Gastroesophageal sphincter (tissue), 4 donors: ENCODE results near the gene CNNM3. TPM values are rescaled to one million over a fixed set of nuclear protein-coding genes. Genes with fewer than 3 reads are reported as not detected.

ENCODE experiments used
- ATAC-seq: fragments of 150-250 bp; one replicate; pipeline ENCODE4 v1.9.1; 2016; ENCODE audit warnings: mild to moderate bottlenecking, moderate library complexity
- H3K27ac ChIP-seq, 4 donors: fragments of 200-600 bp; sonication (generic) in 3 of 4; 1 replicate in 3 of 4; 2 replicates in 1 of 4; pipeline ENCODE4 v1.5.1; 2016 to 2019
- H3K27me3 ChIP-seq: fragments of 200-600 bp; sonication (generic); one replicate; pipeline ENCODE4 v1.5.1; 2019
- H3K36me3 ChIP-seq, 2 donors: fragments of 200-600 bp; sonication (generic); one replicate each; pipeline ENCODE4 v1.5.1; 2019; ENCODE audit warnings: control low read depth in 1 of 2
- H3K4me1 ChIP-seq, 3 donors: fragments of 200-600 bp; sonication (generic); 1 replicate in 2 of 3; 2 replicates in 1 of 3; pipeline ENCODE4 v1.5.1; 2016 to 2019; ENCODE audit warnings: control low read depth in 2 of 3
- H3K4me3 ChIP-seq, 2 donors: fragments of 200-600 bp; sonication (generic); one replicate each; pipeline ENCODE4 v1.5.1; 2019; ENCODE audit warnings: mild to moderate bottlenecking in 1 of 2, moderate library complexity in 1 of 2
- H3K9me3 ChIP-seq, 3 donors: fragments of 200-600 bp; sonication (generic); one replicate each; pipeline ENCODE4 v1.5.1; 2017 to 2019; ENCODE audit warnings: control low read depth in 2 of 3
- CTCF ChIP-seq, 4 experiments: fragments of 200-600 bp in 2 of 4; fragments of 450-650 bp in 2 of 4; sonication (generic) in 1 of 4; IDR thresholded peaks; one replicate each; pipeline ENCODE4 v1.5.1; 2017 to 2019; ENCODE audit warnings: antibody characterized with exemption in 4 of 4, mild to moderate bottlenecking in 2 of 4, moderate library complexity in 2 of 4
- EP300 ChIP-seq: sonication (generic); formaldehyde crosslinking; IDR thresholded peaks from one replicate; pipeline ENCODE4 v1.6.1; 2017; ENCODE audit warnings: antibody characterized with exemption, mild to moderate bottlenecking
- POLR2A ChIP-seq, 2 donors: fragments of 450-650 bp; IDR thresholded peaks; one replicate each; pipeline ENCODE4 v1.6.1; 2017; ENCODE audit warnings: antibody characterized with exemption in 2 of 2, mild to moderate bottlenecking in 2 of 2, moderate library complexity in 1 of 2
- POLR2AphosphoS5 ChIP-seq: sonication (generic); formaldehyde crosslinking; IDR thresholded peaks from one replicate; pipeline ENCODE4 v1.6.1; 2017; ENCODE audit warnings: antibody characterized with exemption
- WGBS, 2 donors: methylation state at CpG; one replicate each; pipeline ENCODE4 v1.1.5; 2018; ENCODE audit warnings: low coverage in 1 of 2; 5-methylcytosine and 5-hydroxymethylcytosine counted together
- total RNA-seq, 4 donors: library from RNA; depleted of rRNA; stranded (reverse); fragments of >200 nt; gene quantifications; one replicate each; pipeline ENCODE4 v1.1.0, GENCODE V29; 2016

CNNM3 gene
- total RNA-seq, 4 donors from 2014 or later = 10.4 to 21.6 (median 18.9) TPM

GRCh38 chr2:96869822-96870625, 54.0 kb downstream of the CNNM3 start, which contains the start of gene SEMA4C:
Gene SEMA4C (minus strand): TSS chr2:96870080. CDS start chr2:96867886, 2,194 bp downstream.
- H3K27me3 ChIP-seq = no peaks in the 10 kb centered on the region
- TF ChIP-seq POLR2AphosphoS5 (peak; percentile 76), EP300 (no peak), POLR2A (IDR thresholded peaks at IDR 0.05) (peak; percentile 69 to 78)
- WGBS, 2 donors = 0% methylated on average over 12 of the region's 93 CpGs; no CpG with 5 or more reads in 1 of the 2 donors
- H3K27ac ChIP-seq = peak within 1 kb of the TSS; percentile 96 to 100 (median 100)
- H3K36me3 ChIP-seq = peaks cover 0 to 27% of the 10 kb centered on the region in 2 donors
- peak; percentile 45 for ATAC-seq
- H3K4me3 ChIP-seq = peak within 1 kb of the TSS; percentile 74 to 99
- H3K9me3 ChIP-seq = no peaks in the 10 kb centered on the region
- H3K4me1 ChIP-seq = peaks cover 0 to 73% (median 41%) of the 10 kb centered on the region in 3 donors

- H3K9me3 ChIP-seq = no peaks in the 10 kb centered on the region
- TF ChIP-seq POLR2A (IDR thresholded peaks at IDR 0.05) = peak in 1 of 2 donors; percentile 34
- TF ChIP-seq POLR2AphosphoS5 = no peak
- TF ChIP-seq CTCF (IDR thresholded peaks at IDR 0.05) = no peak
- TF ChIP-seq EP300 = no peak
- 3 to 8% methylated on average over 2 to 8 of the region's 13 CpGs for WGBS, 2 donors
- H3K27ac ChIP-seq = peak overlapping the region; percentile 96 to 100 (median 100)
- peaks cover 0 to 20% of the 10 kb centered on the region in 2 donors for H3K36me3 ChIP-seq
- H3K27me3 ChIP-seq = no peaks in the 10 kb centered on the region
- ATAC-seq = no peak
- peaks cover 0 to 72% (median 41%) of the 10 kb centered on the region in 3 donors for H3K4me1 ChIP-seq
- peak overlapping the region; percentile 74 to 99 for H3K4me3 ChIP-seq
These were observed 54.7 kb downstream of the CNNM3 start for GRCh38 chr2:96870626-96871255.

- WGBS, 2 donors = 74 to 89% methylated on average over 4 to 12 of the region's 14 CpGs
- no peaks in the 10 kb centered on the region for H3K27me3 ChIP-seq
- H3K36me3 ChIP-seq = no peaks in the 10 kb centered on the region
- TF ChIP-seq POLR2AphosphoS5 (no peak), CTCF (IDR thresholded peaks at IDR 0.05) (no peak), EP300 (no peak), POLR2A (IDR thresholded peaks at IDR 0.05) (no peak)
- H3K9me3 ChIP-seq = no peaks in the 10 kb centered on the region
- peak overlapping the region in 2 of 4 donors; percentile 66 to 100 for H3K27ac ChIP-seq
- peaks cover 0 to 52% (median 22%) of the 10 kb centered on the region in 3 donors for H3K4me1 ChIP-seq
- H3K4me3 ChIP-seq = no peak overlapping the region
- no peak for ATAC-seq
These were observed 56.7 kb downstream of the CNNM3 start for GRCh38 chr2:96872591-96873349.

GRCh38 chr2:96873651-96874096, 57.6 kb downstream of the CNNM3 start:
- H3K27ac ChIP-seq = peak overlapping the region in 3 of 4 donors; percentile 56 to 66 (median 58)
- no peak overlapping the region for H3K4me3 ChIP-seq
- H3K4me1 ChIP-seq = peaks cover 0 to 48% (median 17%) of the 10 kb centered on the region in 3 donors
- no peaks in the 10 kb centered on the region for H3K27me3 ChIP-seq
- H3K9me3 ChIP-seq = no peaks in the 10 kb centered on the region
- WGBS, 2 donors = 69% methylated on average over 7 of the region's 8 CpGs; no CpG with 5 or more reads in 1 of the 2 donors
- TF ChIP-seq CTCF (IDR thresholded peaks at IDR 0.05) = no peak
- TF ChIP-seq EP300 = no peak
- TF ChIP-seq POLR2A (IDR thresholded peaks at IDR 0.05) = no peak
- TF ChIP-seq POLR2AphosphoS5 = no peak
- peak; percentile 6 for ATAC-seq
- no peaks in the 10 kb centered on the region for H3K36me3 ChIP-seq
